DMS114 treated with DMSO at 0.1 percent for 48 hours (cell line): ENCODE results near the gene GPR156.
"Not testable (repeated sequence)": the region's sequence is repeated elsewhere in the genome, so short reads cannot be mapped to it uniquely, and the experiment has no call there.

Source experiments
- DNase-seq: peaks from one replicate; lab custom pipeline; 2025; ENCODE audit not compliant: unreplicated experiment; lab: John Stamatoyannopoulos, UW

GPR156 gene

GRCh38 chr3:120284747-120285507, at the start of gene GPR156:
Gene GPR156, minus strand, starts transcription at chr3:120285222. Its CDS starts 41,124 bp downstream, at chr3:120244098.
- no peak for DNase-seq

- no peak for DNase-seq
Observed at GRCh38 chr3:120332646-120333045, 47.6 kb upstream of the GPR156 start.

GRCh38 chr3:120331076-120331475, 46.1 kb upstream of the GPR156 start:
- no peak for DNase-seq

- DNase-seq = no peak
Observed at GRCh38 chr3:120326784-120327183, 41.8 kb upstream of the GPR156 start.

- DNase-seq = no peak
Observed at GRCh38 chr3:120324190-120324589, 39.2 kb upstream of the GPR156 start.

- DNase-seq = not testable (repeated sequence)
Observed at GRCh38 chr3:120323761-120324160, 38.7 kb upstream of the GPR156 start.

- no peak for DNase-seq
Observed at GRCh38 chr3:120311863-120312794, 27.1 kb upstream of the GPR156 start.

GRCh38 chr3:120306519-120307455, 21.8 kb upstream of the GPR156 start:
- no peak for DNase-seq

- no peak for DNase-seq
Observed at GRCh38 chr3:120304616-120305015, 19.6 kb upstream of the GPR156 start.

- no peak for DNase-seq
Observed at GRCh38 chr3:120302361-120302760, 17.3 kb upstream of the GPR156 start.

- no peak for DNase-seq
Observed at GRCh38 chr3:120300971-120301370, 15.9 kb upstream of the GPR156 start.

- DNase-seq = no peak
Observed at GRCh38 chr3:120299403-120299802, 14.4 kb upstream of the GPR156 start.

- no peak for DNase-seq
Observed at GRCh38 chr3:120298996-120299395, 14.0 kb upstream of the GPR156 start.

- not testable (repeated sequence) for DNase-seq
Observed at GRCh38 chr3:120291552-120291951, 6.5 kb upstream of the GPR156 start.

- no peak for DNase-seq
Observed at GRCh38 chr3:120289636-120290035, 4.6 kb upstream of the GPR156 start.

- DNase-seq = no peak
Observed at GRCh38 chr3:120286465-120286864, 1.4 kb upstream of the GPR156 start.

- DNase-seq = no peak
Observed at GRCh38 chr3:120285508-120285841, 453 bp upstream of the GPR156 start.

GRCh38 chr3:120281261-120281660, 3.8 kb downstream of the GPR156 start:
- DNase-seq = no peak

- DNase-seq = no peak
Observed at GRCh38 chr3:120280566-120280965, 4.5 kb downstream of the GPR156 start.

GRCh38 chr3:120280026-120280425, 5.0 kb downstream of the GPR156 start:
- no peak for DNase-seq

GRCh38 chr3:120276767-120277166, 8.3 kb downstream of the GPR156 start:
- DNase-seq = no peak
